ENCODE measurements around the gene IFIT1B.

GRCh38 chr10:89427629-89428028 lies 49.8 kb downstream of the IFIT1B start:
- TF ChIP-seq CTCF (IDR thresholded peaks at IDR 0.05; ENCODE audit: low read depth, low read length) (no peak), EZH2phosphoT487 (IDR thresholded peaks at IDR 0.05; ENCODE audit: low read depth) (no peak)
